ENCODE measurements around the gene SGMS1.

DNA sequence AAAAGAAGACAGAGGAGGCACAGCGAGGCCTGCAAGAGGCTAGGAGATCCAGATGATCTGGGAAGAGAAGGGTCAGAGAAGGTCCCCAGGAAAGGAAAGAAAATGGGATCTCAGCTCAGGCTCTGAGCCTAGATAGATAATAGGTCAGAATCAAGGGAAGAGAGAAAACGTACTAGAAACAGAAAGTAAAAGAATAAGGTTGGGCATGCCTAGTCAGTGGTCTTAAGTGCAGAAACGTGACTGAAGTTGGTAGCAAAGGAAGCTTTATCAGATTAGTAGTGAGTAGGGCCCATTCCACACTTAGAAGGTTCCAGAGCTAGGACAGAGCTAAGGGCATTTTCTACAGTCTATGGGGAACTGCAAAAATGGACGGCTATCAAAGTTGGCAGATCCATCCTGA lies 287.6 kb downstream of the SGMS1 start:
- TF ChIP-seq, protein P1, sequence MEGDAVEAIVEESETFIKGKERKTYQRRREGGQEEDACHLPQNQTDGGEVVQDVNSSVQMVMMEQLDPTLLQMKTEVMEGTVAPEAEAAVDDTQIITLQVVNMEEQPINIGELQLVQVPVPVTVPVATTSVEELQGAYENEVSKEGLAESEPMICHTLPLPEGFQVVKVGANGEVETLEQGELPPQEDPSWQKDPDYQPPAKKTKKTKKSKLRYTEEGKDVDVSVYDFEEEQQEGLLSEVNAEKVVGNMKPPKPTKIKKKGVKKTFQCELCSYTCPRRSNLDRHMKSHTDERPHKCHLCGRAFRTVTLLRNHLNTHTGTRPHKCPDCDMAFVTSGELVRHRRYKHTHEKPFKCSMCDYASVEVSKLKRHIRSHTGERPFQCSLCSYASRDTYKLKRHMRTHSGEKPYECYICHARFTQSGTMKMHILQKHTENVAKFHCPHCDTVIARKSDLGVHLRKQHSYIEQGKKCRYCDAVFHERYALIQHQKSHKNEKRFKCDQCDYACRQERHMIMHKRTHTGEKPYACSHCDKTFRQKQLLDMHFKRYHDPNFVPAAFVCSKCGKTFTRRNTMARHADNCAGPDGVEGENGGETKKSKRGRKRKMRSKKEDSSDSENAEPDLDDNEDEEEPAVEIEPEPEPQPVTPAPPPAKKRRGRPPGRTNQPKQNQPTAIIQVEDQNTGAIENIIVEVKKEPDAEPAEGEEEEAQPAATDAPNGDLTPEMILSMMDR (IDR thresholded peaks at IDR 0.05), result no peak
- TF ChIP-seq HOXB13 (CRISPR knock-in tag; IDR thresholded peaks at IDR 0.05; ENCODE audit: low read depth) (no peak), ESRRA (IDR thresholded peaks at IDR 0.05; ENCODE audit: borderline replicate concordance, low read length) (no peak), CBX2 (IDR thresholded peaks at IDR 0.05; ENCODE audit: borderline replicate concordance, low read depth) (no peak), SMC3 (IDR thresholded peaks at IDR 0.05) (no peak), EP300 (IDR thresholded peaks at IDR 0.05) (no peak), POLR2A (IDR thresholded peaks at IDR 0.05; ENCODE audit: low read length) (no peak), ZNF302 (CRISPR knock-in tag; IDR thresholded peaks at IDR 0.05) (no peak)

Data from A549 (cell line).